NCI-H1092 treated with DMSO at 0.1 percent for 48 hours (cell line): ENCODE data around the gene WDR82.

ENCODE experiments used
- DNase-seq: peaks from one replicate; lab custom pipeline; 2025; lab: John Stamatoyannopoulos, UW

The WDR82 gene

GRCh38 chr3:52223449-52224408, 54.7 kb downstream of the WDR82 start:
- DNase-seq: no peak

- DNase-seq: no peak
Observed at GRCh38 chr3:52222319-52223221, 55.9 kb downstream of the WDR82 start.

GRCh38 chr3:52221563-52222318, 56.7 kb downstream of the WDR82 start:
- no peak for DNase-seq

GRCh38 chr3:52221141-52221562, 57.3 kb downstream of the WDR82 start:
- DNase-seq: no peak

GRCh38 chr3:52220380-52221026, 57.9 kb downstream of the WDR82 start:
- peak; percentile 37 for DNase-seq

GRCh38 chr3:52218937-52219650, 59.4 kb downstream of the WDR82 start:
- DNase-seq: no peak

- DNase-seq: no peak
Observed at GRCh38 chr3:52218454-52218853, 60.0 kb downstream of the WDR82 start.

GRCh38 chr3:52218026-52218425, 60.4 kb downstream of the WDR82 start:
- no peak for DNase-seq

GRCh38 chr3:52217409-52217805, 61.0 kb downstream of the WDR82 start:
- DNase-seq: no peak

- DNase-seq: peak; percentile 51
Observed at GRCh38 chr3:52216585-52217408, 61.7 kb downstream of the WDR82 start.

GRCh38 chr3:52215351-52215750, 63.1 kb downstream of the WDR82 start:
- no peak for DNase-seq

- DNase-seq: no peak
Observed at GRCh38 chr3:52213901-52214300, 64.5 kb downstream of the WDR82 start.

- DNase-seq: no peak
Observed at GRCh38 chr3:52213005-52213404, 65.4 kb downstream of the WDR82 start.

- DNase-seq: no peak
Observed at GRCh38 chr3:52211268-52211891, 67.1 kb downstream of the WDR82 start.

- no peak for DNase-seq
Observed at GRCh38 chr3:52210550-52211046, 67.9 kb downstream of the WDR82 start.

- DNase-seq: no peak
Observed at GRCh38 chr3:52210037-52210436, 68.4 kb downstream of the WDR82 start.

GRCh38 chr3:52208556-52208955, 69.9 kb downstream of the WDR82 start:
- no peak for DNase-seq

- DNase-seq: no peak
Observed at GRCh38 chr3:52205727-52206372, 72.6 kb downstream of the WDR82 start.
